Measurements from ENCODE around the gene ITGB5.

ITGB5 gene

DNA sequence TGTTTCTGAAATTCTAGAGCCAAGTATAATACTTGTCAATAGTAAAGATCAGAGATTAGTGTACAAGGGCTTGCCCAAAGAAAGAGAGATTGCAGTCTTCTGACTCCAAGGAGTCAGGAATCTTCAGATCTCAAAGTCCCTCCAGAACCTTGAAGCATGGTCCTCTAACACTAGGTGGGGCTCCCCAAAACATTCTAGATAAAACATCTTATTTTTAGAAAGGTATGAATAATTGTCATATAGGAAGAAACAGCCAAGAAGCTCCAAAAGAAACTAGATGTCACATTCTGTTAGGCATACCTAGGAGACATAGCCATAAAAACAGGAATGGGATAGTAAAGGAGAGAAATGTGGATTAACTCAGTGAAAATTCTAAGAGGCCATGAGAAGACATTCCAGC is 36.7 kb upstream of the ITGB5 start:
- no peak for FAIRE-seq
- no peak for TF ChIP-seq POLR2AphosphoS5 (IDR thresholded peaks at IDR 0.05; ENCODE audit: low read depth, low read length)
- no peak for TF ChIP-seq PAX5 (IDR thresholded peaks at IDR 0.05; ENCODE audit: insufficient read depth, low read length, severe bottlenecking)
- no peak for TF ChIP-seq POU2F2 (IDR thresholded peaks at IDR 0.05; ENCODE audit: low read depth, low read length)
- TF ChIP-seq POLR2A (IDR thresholded peaks at IDR 0.05; ENCODE audit: low read depth, low read length) = no peak
- TF ChIP-seq SPI1 (IDR thresholded peaks at IDR 0.05; ENCODE audit: low read depth, low read length) = no peak
- TF ChIP-seq TAF1 (IDR thresholded peaks at IDR 0.05; ENCODE audit: low read depth, low read length) = no peak
- DNase-seq (ENCODE audit: insufficient read length, low spot score) = no peak

DNA sequence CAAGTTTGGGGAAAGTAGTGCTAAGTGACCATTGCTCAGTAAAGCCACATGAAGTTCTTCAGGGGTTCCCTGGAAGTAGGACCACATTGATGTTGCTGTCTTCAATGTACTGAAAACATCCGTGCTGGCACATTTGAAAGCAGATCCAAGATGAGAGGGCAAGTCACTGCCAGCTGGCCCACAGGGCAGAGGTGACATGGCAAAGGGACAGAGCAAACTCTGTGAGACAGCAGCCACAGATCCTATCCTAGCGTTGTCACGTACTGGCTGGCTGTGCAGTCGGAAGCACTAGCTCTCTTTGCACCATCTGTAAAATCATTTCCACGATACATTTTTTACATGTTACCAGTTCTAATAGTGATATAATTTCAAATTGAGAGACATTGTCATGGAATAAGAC is 33.6 kb upstream of the ITGB5 start:
- DNase-seq (ENCODE audit: insufficient read length, low spot score) (no peak), FAIRE-seq (no peak)
- TF ChIP-seq POLR2AphosphoS5 (IDR thresholded peaks at IDR 0.05; ENCODE audit: low read depth, low read length) = no peak
- no peak for TF ChIP-seq PAX5 (IDR thresholded peaks at IDR 0.05; ENCODE audit: insufficient read depth, low read length, severe bottlenecking)

DNA sequence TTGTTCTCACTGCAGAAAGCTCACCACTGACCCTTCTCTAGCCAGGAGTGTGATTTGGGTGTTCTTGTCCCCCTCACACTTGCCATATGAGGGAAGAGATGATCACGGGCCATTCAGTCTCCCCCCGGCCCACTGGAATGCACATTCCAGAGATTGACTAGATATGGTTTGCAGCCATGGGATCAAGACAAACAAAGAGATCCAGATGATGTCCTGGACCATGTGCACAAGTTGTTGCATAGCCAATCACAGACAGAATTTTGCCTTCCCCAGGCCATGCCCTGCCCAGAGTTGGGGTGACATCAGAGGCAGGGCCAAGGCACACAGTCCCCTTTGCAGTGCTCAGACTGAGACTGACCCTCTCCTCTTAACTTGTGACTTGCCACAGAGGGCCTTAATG is 32.6 kb upstream of the ITGB5 start:
- DNase-seq (ENCODE audit: insufficient read length, low spot score) (no peak), FAIRE-seq (no peak)
- TF ChIP-seq POLR2AphosphoS5 (IDR thresholded peaks at IDR 0.05; ENCODE audit: low read depth, low read length) (no peak), POLR2A (IDR thresholded peaks at IDR 0.05; ENCODE audit: low read depth, low read length) (no peak), PAX5 (IDR thresholded peaks at IDR 0.05; ENCODE audit: insufficient read depth, low read length, severe bottlenecking) (no peak), POU2F2 (IDR thresholded peaks at IDR 0.05; ENCODE audit: low read depth, low read length) (no peak), TAF1 (IDR thresholded peaks at IDR 0.05; ENCODE audit: low read depth, low read length) (no peak), SPI1 (IDR thresholded peaks at IDR 0.05; ENCODE audit: low read depth, low read length) (no peak)

- DNase-seq (ENCODE audit: insufficient read length, low spot score) (no peak), FAIRE-seq (no peak)
- no peak for TF ChIP-seq POLR2A (IDR thresholded peaks at IDR 0.05; ENCODE audit: low read depth, low read length)
- TF ChIP-seq POLR2AphosphoS5 (IDR thresholded peaks at IDR 0.05; ENCODE audit: low read depth, low read length) = no peak
- no peak for TF ChIP-seq POU2F2 (IDR thresholded peaks at IDR 0.05; ENCODE audit: low read depth, low read length)
- no peak for TF ChIP-seq PAX5 (IDR thresholded peaks at IDR 0.05; ENCODE audit: insufficient read depth, low read length, severe bottlenecking)
- no peak for TF ChIP-seq TAF1 (IDR thresholded peaks at IDR 0.05; ENCODE audit: low read depth, low read length)
- TF ChIP-seq SPI1 (IDR thresholded peaks at IDR 0.05; ENCODE audit: low read depth, low read length) = no peak
These were observed 31.4 kb upstream of the ITGB5 start for GRCh38 chr3:124918524-124918923.

- no peak for TF ChIP-seq PAX5 (IDR thresholded peaks at IDR 0.05; ENCODE audit: insufficient read depth, low read length, severe bottlenecking)
- no peak for TF ChIP-seq POLR2AphosphoS5 (IDR thresholded peaks at IDR 0.05; ENCODE audit: low read depth, low read length)
- no peak for TF ChIP-seq POLR2A (IDR thresholded peaks at IDR 0.05; ENCODE audit: low read depth, low read length)
- no peak for TF ChIP-seq POU2F2 (IDR thresholded peaks at IDR 0.05; ENCODE audit: low read depth, low read length)
- TF ChIP-seq SPI1 (IDR thresholded peaks at IDR 0.05; ENCODE audit: low read depth, low read length) = peak; percentile 9; the same call in 1 of the 2 replicates
- TF ChIP-seq TAF1 (IDR thresholded peaks at IDR 0.05; ENCODE audit: low read depth, low read length) = no peak
- FAIRE-seq = no peak
- DNase-seq (ENCODE audit: insufficient read length, low spot score) = no peak
These were observed 29.8 kb upstream of the ITGB5 start for GRCh38 chr3:124916837-124917409.

DNA sequence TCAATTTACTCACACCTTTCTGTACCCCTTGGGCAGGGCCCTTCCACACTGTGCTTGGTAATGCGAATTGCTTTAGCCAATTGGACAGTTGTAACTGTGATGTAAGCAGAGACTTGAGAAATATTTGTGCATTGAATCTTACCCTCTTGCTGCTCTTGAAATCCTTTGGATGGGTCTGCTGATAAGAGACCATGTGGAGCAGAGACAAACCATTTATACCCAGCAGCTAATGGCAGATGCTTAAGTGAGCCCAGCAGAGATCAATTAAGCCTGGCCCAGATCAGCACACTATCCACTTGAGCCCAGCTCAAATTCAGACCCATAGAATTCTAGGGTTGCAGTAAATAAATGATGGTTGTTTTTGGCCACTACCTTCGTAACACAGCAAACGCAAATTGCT is 28.1 kb upstream of the ITGB5 start:
- FAIRE-seq (peak; percentile 51), DNase-seq (ENCODE audit: insufficient read length, low spot score) (no peak)
- TF ChIP-seq POLR2AphosphoS5 (IDR thresholded peaks at IDR 0.05; ENCODE audit: low read depth, low read length) (no peak), SPI1 (IDR thresholded peaks at IDR 0.05; ENCODE audit: low read depth, low read length) (no peak), POLR2A (IDR thresholded peaks at IDR 0.05; ENCODE audit: low read depth, low read length) (no peak), PAX5 (IDR thresholded peaks at IDR 0.05; ENCODE audit: insufficient read depth, low read length, severe bottlenecking) (no peak), POU2F2 (IDR thresholded peaks at IDR 0.05; ENCODE audit: low read depth, low read length) (no peak), TAF1 (IDR thresholded peaks at IDR 0.05; ENCODE audit: low read depth, low read length) (no peak)

DNA sequence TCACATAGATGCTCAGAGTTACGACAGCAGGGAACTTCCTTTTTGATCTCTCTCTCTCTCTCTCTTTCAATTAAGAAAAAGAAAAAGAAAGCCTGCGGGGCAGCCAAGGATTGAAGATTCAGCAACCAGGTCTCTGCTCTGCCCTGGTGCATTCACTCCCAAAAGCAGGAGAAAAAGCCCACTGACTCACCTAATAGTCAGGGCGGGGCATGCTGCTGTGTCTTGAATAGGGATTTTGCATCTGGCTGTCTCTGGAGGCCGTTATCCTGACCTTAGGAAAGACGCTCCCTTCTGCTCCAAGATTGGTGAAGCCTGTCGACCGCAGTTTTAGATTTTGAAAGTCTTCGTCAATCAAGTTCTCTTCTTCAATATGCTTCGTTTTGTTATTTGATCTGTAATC is 20.8 kb upstream of the ITGB5 start:
- no peak for TF ChIP-seq PAX5 (IDR thresholded peaks at IDR 0.05; ENCODE audit: insufficient read depth, low read length, severe bottlenecking)
- TF ChIP-seq POLR2AphosphoS5 (IDR thresholded peaks at IDR 0.05; ENCODE audit: low read depth, low read length) = no peak
- TF ChIP-seq POLR2A (IDR thresholded peaks at IDR 0.05; ENCODE audit: low read depth, low read length) = no peak
- no peak for TF ChIP-seq TAF1 (IDR thresholded peaks at IDR 0.05; ENCODE audit: low read depth, low read length)
- no peak for TF ChIP-seq POU2F2 (IDR thresholded peaks at IDR 0.05; ENCODE audit: low read depth, low read length)
- TF ChIP-seq SPI1 (IDR thresholded peaks at IDR 0.05; ENCODE audit: low read depth, low read length) = no peak
- DNase-seq (ENCODE audit: insufficient read length, low spot score) (no peak), FAIRE-seq (no peak)

DNA sequence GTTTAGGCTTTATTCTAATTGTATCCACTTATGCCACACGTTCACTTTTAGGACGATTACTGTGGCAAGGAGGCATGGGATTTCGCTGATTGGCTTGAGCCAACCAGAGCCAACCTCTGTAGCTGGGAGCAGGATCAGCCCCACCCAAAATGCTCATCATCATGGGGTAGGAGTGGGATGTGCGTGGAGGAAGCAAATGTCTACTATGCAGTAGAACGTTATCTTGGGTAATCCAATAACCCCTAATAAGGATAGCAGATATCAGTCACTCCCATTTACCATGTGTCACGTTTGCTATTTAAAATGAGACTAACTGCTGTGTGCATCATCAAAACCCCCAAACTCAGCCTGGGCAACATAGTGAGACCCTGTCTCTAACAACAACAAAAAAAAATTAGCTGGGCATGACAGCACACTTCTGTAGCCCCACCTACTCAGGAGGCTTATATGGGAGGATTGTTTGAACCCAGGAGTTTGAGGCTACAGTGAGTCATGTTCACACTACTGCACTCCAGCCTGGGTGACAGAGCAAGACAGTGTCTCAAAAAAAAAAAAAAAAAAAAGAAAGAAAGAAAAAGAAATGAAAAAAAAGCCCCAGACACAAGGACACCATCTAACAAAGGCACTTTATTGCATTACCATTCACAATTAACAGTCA is 17.8 kb upstream of the ITGB5 start:
- FAIRE-seq (no peak), DNase-seq (ENCODE audit: insufficient read length, low spot score) (no peak)
- no peak for TF ChIP-seq SPI1 (IDR thresholded peaks at IDR 0.05; ENCODE audit: low read depth, low read length)
- no peak for TF ChIP-seq TAF1 (IDR thresholded peaks at IDR 0.05; ENCODE audit: low read depth, low read length)
- no peak for TF ChIP-seq POLR2A (IDR thresholded peaks at IDR 0.05; ENCODE audit: low read depth, low read length)
- no peak for TF ChIP-seq POLR2AphosphoS5 (IDR thresholded peaks at IDR 0.05; ENCODE audit: low read depth, low read length)
- no peak for TF ChIP-seq PAX5 (IDR thresholded peaks at IDR 0.05; ENCODE audit: insufficient read depth, low read length, severe bottlenecking)
- TF ChIP-seq POU2F2 (IDR thresholded peaks at IDR 0.05; ENCODE audit: low read depth, low read length) = no peak

DNA sequence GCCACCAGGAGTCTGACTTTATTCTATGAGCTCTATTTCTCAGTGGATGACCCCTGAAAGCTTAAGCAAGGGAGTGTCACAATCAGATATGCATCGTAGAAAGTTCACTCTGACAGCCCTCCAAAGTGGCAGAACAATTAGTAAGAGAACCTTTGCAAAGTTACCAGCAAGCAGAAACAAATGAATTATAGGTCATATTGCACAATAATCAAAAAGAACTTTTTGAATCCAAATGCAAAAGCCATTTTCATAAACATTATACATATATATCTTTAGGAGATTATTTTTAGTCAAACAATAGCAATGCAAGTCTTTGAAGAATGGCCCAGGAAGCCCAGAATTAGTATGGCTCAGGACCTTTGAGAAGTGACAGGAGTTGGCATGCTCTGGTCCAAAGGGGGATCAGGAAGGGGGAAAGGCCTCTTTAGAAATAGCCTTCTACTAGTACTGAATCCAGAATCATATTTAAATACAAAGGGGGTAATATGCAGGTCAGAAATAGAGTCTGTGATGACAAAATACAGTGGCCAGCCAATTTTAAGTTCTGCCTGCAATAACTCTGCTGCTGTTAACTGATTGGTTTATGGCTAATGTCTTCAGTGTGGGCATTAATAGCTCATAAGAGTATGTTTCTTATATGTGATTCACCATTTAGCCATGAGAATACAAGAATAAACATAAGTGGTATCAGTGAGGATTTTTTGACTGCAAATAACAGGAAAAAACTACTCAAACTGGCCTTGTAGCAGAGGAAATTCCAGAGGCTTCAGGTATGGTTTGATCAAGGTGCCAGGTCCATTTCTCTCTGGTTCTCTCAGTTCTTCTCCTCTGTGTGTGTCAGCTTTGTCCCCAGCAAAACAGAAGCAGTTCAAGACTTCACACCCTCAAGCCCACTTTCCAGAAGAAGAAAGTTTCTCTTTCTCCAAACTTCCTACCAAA is 17.0 kb upstream of the ITGB5 start:
- TF ChIP-seq POLR2AphosphoS5 (IDR thresholded peaks at IDR 0.05; ENCODE audit: low read depth, low read length) (no peak), POU2F2 (IDR thresholded peaks at IDR 0.05; ENCODE audit: low read depth, low read length) (no peak), TAF1 (IDR thresholded peaks at IDR 0.05; ENCODE audit: low read depth, low read length) (no peak), PAX5 (IDR thresholded peaks at IDR 0.05; ENCODE audit: insufficient read depth, low read length, severe bottlenecking) (no peak)
- no peak for FAIRE-seq

More for the DNA sequence above, 17.0 kb upstream of the ITGB5 start:
- no peak for DNase-seq (ENCODE audit: insufficient read length, low spot score)
